Left lobe of liver (tissue), 2 donors: ENCODE measurements around the gene LTBP1. TPM values are rescaled to one million over a fixed set of nuclear protein-coding genes. Genes with fewer than 3 reads are reported as not detected.
"Not testable (repeated sequence)": the region's sequence is repeated elsewhere in the genome, so short reads cannot be mapped to it uniquely, and the experiment has no call there.

ENCODE experiments used
- ATAC-seq: fragments of 200-7000 bp; cut with Tn5 transposase; one replicate; pipeline ENCODE4 v1.9.1; 2020; ENCODE audit warnings: mild to moderate bottlenecking, moderate library complexity
- DNase-seq: peaks from one replicate; pipeline ENCODE4 v3.0.0-alpha.2; 2020; ENCODE audit warnings: low spot score
- total RNA-seq: library from RNA; stranded (reverse); gene quantifications from one replicate; pipeline ENCODE4 v1.2.1, GENCODE V29; 2021
- donor health status: DM: no; HTN: no; CAD: no; lungs with moderate emphysema.
- donor health status: DM: no; HTN: yes; CAD: no.

LTBP1 gene
- total RNA-seq, 1 donor from 2014 or later: 5.8 TPM

DNA sequence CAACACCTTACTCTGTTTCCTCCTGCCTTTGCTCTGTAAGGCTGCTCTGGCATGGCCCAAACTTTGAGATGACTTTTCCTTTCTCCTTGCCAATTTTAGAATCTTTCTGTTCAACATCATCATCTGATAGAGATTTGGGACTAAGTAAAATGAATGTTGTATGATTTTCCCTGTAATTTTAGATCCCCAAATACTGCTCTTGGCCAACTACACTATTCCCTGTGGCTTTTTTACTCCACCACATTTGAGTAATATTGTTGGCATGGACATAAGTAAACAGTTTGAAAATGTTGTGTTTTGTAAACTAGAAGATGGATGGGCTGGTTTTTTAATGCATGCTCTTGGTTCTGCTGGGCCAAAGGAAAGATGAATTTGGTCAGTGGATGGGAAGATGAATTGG is 12.1 kb downstream of the LTBP1 start:
- ATAC-seq (no peak), DNase-seq (no peak)

DNA sequence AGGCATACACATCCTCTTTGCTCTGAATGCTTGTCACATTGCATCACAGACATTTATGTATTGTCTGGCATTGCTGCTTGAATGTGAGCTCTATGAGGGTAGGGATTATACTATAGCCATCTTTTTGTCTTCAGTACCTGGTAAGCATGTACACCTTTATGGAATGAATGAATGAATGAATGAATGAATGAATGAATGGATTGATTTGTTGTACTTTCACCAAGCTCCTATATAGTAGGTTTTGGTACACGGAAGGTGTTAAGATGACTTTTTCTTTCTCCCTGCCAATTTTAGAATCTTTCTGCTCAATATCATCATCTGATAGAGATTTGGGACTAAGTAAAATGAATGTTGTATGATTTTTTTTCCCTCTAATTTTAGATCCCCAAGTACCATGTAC is 13.5 kb downstream of the LTBP1 start:
- ATAC-seq (no peak), DNase-seq (no peak)

DNA sequence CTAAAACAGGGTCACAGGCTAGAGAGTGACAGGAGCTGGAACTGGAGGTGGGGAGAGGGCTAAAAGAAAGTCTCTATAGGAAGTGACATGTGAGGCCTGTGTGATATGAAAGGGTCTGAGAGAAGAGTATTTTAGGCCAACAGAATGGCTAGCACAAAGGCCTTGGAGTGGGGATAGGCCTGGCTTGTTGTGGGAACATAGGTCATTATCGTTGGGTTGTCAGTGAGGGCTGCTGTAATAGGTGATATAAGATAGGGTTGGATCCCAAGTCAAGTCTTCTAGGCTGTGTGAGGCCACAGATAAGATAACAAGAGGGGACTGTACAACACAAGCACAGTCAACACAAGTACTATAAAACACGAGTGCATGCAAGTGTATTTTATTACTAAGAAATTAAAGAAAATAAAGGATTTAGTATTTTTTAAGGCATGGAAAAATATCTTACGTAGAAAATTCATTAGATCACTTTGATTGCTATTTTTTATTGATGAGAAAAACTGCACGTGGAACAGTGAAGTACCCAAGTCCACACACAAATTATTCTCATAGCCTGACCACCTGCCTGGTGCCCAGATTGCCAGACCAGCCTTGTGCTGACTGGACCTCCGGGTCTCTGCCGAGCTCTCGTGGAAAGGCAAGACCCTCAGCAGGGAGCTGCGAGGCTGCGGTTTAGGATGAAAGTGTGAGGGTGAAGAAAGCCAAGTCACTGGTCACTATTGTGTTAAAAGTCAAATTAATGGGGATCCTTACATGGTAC is 14.1 kb downstream of the LTBP1 start:
- ATAC-seq: no peak

DNA sequence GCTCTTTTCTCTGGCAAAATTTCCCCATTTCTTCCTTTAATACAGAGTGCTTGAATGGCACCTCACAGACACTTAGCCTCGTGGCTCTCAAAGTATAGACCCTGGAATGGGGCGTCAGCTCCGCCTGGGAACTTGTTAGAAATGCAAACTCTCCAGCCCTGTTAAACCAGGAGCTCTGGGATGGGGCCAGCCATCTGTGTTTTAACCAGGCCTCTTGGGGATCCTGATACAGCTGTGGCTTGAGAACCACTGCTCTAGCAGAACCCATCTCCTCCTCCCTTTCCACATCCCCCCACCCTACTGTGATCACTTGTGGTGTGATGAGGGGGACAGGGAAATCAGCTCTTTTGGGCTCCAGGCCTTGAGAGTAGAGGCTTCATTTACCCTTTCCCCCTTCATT is 15.9 kb downstream of the LTBP1 start:
- DNase-seq (no peak), ATAC-seq (no peak)

More for the DNA sequence above, 14.1 kb downstream of the LTBP1 start:
- no peak for DNase-seq

DNA sequence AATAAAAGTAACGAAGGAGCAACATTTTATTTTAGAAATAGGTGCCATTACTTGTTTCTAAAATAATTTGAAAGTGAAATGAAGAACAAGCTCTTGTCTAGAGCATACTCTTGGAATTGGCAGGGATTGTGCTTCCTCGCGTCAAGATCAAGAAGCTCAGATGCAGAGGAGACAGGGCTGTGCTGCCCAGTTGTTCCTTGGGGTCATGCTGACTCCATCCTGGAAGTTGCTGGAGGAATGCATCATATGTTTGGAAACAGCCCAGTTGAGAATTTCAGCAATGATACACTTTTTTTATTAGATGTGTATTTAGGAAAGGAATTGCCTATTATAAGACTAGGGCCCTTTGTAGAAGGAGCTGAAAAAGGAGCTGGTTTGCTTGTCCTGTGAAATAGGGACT is 17.2 kb downstream of the LTBP1 start:
- DNase-seq: no peak

DNA sequence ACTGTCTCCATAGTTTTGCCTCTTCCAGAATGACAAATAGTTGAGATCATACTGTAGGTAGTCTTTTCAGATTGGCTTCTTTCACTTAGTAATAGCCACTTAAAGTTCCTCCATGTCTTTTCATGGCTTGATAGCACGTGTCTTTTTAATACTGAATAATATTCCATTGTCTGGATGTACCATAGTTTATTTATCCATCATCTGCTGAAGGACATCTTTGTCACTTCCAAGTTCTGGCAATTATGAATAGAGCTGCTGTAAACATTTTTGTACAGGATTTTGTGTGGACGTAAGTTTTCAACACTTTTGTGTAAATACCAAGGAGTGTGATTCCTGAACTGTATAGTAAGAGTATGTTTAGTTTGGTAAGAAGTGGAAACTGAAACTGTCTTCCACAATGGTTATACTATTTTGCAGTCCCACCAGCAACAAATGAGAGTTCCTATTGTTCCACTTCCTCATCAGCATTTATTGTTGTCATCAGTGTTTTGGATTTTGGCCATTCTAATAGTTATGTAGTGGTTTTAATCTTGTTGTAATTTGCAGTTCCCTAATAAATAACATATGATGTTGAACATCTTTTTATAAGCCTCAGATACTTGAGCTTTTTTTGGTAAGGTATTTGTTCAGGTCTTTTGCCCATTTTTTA is 18.9 kb downstream of the LTBP1 start:
- DNase-seq: no peak
- ATAC-seq: no peak

More for the DNA sequence above, 17.2 kb downstream of the LTBP1 start:
- no peak for ATAC-seq

DNA sequence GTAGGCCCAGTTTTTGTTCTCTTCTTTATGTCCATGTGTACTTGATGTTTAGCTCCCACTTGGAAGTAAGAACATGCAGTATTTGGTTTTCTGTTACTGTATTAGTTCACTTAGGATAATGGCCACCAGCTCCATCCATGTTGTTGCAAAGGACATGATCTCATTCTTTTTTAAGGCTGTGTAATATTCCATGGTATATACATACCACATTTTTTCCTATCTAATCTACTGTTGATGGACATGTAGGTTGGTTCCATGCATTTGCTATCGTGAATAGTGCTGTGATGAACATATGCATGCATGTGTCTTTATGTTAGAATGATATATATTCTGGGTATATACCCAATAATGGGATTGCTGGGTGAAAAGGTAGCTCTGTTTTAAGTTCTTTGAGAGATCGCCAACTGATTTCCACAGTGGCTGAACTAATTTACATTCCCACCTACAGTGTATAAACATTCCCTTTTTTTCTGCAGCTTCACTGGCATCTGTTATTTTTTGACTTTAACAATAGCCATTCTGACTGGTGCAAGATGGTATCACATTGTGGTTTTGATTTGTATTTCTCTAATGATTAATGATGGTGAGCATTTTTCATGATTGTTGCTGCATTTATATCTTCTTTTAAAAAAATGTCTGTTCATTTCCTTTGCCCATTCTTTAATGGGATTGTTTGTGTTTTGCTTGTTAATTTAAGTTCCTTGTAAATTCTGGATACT is 22.9 kb downstream of the LTBP1 start:
- no peak for DNase-seq
- no peak for ATAC-seq

DNA sequence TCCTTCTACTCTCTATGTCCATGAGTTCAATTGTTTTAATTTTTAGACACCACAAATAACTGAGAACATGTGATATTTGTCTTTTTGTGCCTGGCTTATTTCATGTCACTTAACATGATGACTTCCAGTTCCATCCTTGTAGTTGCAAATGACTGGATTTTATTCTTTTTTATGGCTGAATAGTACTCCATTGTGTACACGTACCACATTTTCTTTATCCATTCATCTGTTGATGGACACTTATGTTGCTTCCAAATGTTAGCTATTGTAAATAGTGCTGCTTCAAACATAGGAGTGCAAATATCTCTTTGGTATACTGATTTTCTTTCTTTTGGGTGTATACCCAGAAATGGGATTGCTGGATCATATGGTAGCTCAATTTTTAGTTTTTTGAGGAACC is 27.0 kb downstream of the LTBP1 start:
- not testable (repeated sequence) for ATAC-seq, DNase-seq

DNA sequence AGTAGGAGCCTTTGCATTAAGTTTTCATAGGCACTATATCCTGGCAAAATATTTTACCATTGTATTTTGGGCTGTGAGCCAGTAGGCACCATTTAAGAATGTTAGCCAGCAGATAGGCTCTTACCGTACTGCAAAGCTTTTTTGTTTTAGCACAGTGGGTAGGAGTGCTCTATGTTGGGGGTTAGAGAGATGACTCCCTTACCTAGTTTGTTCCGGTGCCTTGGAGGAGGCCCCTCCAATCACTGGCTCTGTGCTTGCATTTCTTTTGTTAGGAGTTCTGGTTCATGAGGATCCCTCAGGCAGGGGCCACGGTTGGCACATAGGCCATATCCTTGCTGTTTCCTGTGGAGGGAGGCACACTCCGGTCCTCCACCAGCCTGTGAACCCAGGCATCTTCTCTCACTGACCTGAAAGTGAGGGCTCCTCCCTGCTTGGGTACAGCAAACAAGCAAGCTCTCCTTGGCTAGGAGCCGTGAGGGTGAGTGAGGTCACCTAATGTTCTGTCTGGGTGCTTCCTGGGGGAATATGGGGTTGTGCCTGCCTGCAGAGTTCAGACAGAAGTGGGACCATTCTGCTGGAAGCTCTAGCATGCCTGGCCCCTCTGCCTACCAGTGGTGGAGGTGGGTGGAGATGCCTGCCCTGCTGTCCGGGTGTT is 29.8 kb downstream of the LTBP1 start:
- peak; percentile 64 for ATAC-seq
- no peak for DNase-seq

DNA sequence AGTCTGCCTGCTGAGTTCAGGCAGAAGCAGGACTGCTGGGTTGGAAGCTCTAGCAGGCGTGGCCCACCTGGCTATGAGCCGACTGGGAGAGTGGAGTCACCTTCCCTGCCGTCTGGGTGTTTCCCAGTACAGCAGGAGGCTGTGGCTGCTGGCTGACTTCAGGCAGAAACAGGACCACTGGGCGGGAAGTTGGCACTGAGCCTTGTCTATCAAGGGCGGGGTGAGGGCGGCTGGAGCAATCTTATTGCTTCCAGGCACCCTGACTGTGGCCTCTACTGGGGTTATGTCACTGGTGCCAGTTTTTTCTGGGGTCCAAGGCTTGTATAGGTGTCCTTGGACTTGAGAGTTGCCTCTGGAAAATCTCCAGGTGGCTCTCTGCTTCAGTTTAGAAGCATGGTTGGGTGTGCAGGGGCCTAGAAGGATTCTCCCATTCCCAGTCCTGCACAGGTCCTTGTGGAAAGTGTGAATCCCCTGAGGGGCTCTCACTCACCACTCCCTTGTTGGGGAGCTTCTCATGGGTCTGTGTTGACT is 30.5 kb downstream of the LTBP1 start:
- ATAC-seq: peak; percentile 87
- DNase-seq: peak; percentile 59

DNA sequence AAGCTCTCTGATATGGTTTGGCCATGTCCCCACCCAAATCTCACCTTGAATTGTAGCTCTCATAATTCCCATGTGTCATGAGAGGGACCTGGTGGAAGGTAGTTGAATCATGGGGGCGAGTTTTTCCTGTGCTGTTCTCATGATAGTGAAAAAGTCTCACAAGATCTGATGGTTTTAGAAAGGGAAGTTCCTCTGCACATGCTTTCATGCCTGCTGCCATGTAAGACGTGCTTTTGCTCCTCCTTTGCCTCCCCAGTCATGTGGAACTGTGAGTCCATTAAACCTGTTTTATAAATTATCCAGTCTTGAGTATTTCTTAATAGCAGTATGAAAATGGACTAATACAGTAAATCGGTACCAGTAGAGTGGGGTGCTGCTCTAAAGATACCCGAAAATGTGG is 34.9 kb downstream of the LTBP1 start:
- no peak for DNase-seq
- no peak for ATAC-seq

DNA sequence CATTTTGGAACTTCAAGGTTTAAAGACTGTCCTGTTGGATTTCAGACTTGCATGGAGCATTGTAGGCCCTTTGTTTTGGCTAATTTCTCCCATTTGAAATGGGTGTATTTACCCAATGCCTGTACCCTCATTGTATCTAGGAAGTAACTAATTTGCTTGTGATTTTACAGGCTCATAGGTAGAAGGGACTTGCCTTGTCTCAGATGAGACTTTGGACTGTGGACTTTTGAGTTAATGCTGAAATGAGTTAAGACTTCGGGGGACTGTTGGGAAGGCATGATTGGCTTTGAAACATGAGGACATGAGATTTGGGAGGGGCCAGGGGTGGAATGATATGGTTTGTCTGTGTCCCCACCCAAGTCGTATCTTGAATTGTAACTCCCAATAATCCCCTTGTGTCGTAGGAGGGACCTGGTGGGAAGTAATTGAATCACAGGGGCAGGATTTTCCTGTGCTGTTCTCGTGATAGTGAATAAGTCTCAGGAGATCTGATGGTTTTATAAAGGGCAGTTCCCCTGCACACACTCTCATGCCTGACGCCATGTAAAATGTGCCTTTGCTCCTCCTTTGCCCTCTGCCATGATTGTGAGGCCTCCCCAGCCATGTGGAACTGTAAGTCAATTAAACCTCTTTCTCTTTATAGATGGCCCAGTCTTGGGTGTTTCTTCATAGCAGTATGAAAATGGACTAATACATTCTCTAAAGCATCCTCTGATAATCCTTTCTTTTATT is 36.6 kb downstream of the LTBP1 start:
- ATAC-seq, DNase-seq: not testable (repeated sequence)

DNA sequence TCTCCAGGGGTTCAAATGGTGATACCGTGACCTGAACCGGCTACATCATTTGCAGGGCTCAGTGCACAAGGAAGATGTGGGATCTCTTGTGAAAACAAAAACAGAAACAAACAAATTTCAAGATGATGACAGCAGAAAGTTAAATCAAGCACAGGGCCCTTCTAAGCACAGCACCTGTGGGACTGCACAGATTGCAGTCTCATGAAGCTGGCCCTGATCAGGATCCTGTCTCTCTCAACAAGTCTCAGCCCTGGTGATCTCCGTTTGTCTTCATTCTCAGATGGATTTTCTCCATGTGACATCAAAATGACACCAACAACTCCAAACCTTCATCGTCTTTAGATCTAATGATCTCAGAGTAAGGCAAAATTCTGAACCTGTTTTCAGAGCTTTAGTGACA is 39.7 kb downstream of the LTBP1 start:
- DNase-seq: no peak

DNA sequence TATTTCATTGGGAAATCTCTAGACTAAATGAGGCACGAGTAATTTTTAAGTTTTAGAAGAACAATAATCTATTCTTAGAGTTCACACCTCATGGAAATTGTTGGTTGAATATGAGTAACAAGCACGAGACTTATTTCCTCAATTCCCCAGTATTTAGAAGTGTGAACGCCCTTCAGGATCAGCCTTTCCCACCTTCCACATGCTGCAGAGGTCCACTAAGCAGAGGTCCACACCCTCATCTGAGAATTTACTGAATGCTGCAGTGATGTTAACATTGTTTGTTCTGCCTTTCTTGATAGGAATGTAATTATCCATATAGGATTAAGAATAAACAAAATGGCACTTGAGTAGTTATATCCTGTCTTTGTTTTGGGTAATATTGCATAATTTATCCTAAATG is 41.8 kb downstream of the LTBP1 start:
- ATAC-seq (no peak), DNase-seq (no peak)

More for the DNA sequence above, 39.7 kb downstream of the LTBP1 start:
- ATAC-seq: no peak

DNA sequence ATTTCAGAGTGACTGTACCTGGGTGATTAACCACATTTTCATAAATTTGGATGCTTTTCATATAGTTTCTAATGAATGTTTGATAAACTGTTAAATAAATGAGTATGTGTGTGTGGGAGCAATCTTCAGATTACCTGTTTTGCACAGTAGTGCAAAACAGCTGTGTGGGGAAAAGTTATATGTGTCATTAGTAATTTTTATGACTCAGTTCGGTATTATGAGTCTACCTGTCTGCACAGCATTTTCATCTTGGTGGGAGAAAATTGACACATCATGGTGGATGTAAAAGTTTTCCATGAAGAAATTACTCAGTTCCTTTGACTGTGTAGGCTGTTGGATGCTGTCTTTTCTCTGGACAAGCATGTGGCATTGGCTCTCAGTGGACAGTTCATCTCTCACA is 43.8 kb downstream of the LTBP1 start:
- no peak for ATAC-seq
- DNase-seq: no peak

DNA sequence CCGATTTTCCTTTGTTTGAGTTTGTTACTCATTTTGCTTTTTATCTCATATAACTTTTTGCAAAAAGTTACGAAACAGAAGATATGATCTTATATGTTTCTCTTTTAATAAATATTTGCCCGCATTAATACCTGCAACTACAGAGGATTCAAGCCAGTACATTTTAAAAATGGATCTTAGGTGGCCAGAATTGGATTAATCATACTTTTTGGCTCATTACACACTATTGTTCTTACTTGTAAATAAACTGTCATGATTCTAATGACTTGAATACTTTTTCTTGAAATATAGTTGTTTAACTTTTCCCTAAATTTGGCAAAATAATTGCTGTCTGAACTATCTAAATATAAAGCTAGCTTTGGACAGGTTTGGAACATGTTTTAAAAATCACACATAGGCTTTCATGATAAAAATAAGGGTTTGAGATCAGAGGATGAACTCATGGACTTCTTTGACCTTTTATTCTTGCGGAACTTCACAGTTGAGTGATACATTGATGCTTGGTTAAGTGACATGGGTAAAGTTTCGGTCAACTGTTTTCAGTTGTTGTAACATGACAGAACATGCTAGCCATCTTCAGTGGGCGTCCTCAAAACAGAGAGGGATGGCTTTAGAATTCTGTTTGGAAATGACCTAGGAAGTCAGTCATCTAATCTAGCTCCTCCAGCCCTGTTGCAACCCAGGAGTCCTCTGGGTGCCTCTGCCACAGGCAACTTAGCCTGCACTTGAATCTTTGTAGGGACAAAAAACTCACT is 44.5 kb downstream of the LTBP1 start:
- DNase-seq (no peak), ATAC-seq (no peak)

DNA sequence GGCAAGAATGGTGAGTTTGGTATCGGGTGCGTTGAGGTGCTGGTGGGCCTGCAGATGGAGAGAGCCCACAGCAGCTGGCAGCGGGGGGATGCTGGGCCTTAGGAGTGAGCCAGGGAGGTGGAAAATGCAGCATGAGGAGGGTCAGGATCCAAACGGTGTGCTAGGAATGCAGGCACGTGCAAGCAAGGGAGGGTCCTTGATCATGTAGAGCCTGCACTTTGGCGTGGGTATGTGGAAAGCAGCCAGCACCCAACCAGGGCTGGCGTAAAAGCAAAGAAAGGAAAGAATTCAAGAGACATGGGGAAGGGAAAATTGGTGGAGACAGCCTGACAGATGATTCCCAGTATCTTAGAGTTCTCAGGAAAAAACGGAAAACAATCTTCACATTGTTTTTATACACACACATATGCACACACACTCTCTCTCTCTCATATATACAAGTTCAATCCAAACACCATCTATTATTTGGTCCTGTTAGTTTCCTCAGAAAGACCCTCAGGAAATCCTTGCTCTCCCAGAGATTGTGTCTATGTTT is 46.3 kb downstream of the LTBP1 start:
- DNase-seq (no peak), ATAC-seq (no peak)

DNA sequence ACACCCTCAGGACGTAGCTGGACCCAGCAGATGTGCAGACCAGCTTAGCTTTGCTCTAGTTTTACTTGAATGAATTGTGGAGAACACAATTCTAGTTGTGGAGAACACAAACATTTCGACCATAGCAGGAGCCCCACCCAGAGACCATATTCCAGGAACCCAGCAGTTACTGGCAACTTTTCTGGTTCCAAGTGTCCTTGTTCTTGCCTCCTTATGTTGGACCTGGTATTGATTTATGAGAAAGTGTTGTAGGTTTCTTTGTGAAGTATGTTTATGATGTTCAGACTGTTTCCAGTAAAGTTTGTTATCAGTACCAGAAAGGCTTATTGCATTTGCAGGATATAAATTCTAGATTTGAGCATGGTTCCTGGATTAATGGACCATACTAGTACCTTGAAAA is 51.0 kb downstream of the LTBP1 start:
- no peak for ATAC-seq
- no peak for DNase-seq

DNA sequence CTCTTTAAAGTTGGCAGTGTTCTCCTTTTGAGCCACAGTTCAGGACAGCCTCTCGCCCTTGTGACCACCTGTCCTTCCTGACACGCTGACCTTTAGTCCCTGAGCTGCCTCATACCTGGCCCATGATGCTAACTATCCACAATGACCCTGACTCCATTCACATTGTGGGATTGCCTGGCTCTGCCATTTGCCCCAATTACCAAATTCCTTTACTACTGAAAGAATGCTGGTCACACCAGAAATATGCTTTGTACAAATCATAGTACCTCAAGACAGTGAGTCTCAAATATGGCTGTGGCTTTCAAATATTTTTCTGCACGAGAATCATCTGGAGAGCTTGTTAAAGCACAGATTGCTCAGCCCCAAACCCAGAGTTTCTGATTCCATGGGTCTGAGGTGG is 54.2 kb downstream of the LTBP1 start:
- DNase-seq: peak; percentile 74
- ATAC-seq: peak; percentile 73
